ENCODE results near the gene DUSP12.

- TF ChIP-seq EZH2phosphoT487 (IDR thresholded peaks at IDR 0.05; ENCODE audit: borderline replicate concordance, low read depth) (no peak), GATA2 (CRISPR knock-in tag; IDR thresholded peaks at IDR 0.05) (no peak), CTCF (IDR thresholded peaks at IDR 0.05) (no peak), RAD21 (IDR thresholded peaks at IDR 0.05; ENCODE audit: low read length) (no peak), NFIC (IDR thresholded peaks at IDR 0.05; ENCODE audit: borderline replicate concordance) (no peak), POLR2AphosphoS5 (IDR thresholded peaks at IDR 0.05; ENCODE audit: low read depth, low read length) (no peak), YY1 (IDR thresholded peaks at IDR 0.05; ENCODE audit: low read depth) (no peak)
Observed at GRCh38 chr1:161710560-161710959, 39.0 kb upstream of the DUSP12 start.

Data from SK-N-SH (cell line).